ENCODE results near the gene PPIF.

DNA sequence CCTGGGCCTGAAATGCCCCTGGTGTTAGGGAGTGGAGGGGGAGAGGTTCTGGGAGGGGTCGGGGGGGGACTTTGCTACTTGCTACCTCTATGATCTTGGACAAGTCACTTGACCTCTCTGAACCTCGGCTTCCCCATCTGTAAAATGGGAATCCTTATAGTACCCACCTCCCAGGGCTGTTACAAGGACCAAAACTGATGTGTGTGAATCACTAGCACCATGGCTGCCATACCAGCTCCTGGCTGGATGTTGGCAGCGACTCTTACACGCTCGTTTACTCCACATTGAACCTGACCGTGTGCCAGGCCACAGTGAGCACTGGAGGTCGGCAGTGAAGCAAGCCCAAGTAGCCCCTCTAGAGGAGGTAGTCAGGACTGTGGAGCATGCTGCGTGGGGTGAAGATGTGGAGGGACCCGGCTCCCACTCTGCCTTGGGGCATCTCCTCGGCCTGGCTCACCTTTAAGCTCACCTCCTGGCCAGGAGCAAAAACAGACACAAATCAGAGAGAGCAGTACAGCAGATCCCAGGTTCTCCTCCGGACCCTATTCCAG is 28.9 kb downstream of the PPIF start:
- TF ChIP-seq EZH2 (IDR thresholded peaks at IDR 0.05) (no peak), EZH2phosphoT487 (IDR thresholded peaks at IDR 0.05) (no peak)

Data from neural progenitor cell (in vitro differentiated cells).